H1 (cell line): ENCODE data around the gene FAM168B. TPM values are rescaled to one million over a fixed set of nuclear protein-coding genes. Genes with fewer than 3 reads are reported as not detected.

ENCODE experiments used
- CTCF ChIA-PET: fragments of 300-600 bp; sonication (Branson Sonifier 250); formaldehyde crosslinking; loops from one replicate; lab custom pipeline; 2021; ENCODE audit not compliant: partially characterized antibody; lab: Charles Lee
- POLR2A ChIA-PET: fragments of 300-600 bp; sonication (Branson Sonifier 250); formaldehyde crosslinking; loops from one replicate; lab custom pipeline; 2021; ENCODE audit warnings: inconsistent platforms; ENCODE audit not compliant: partially characterized antibody; lab: Charles Lee
- DNase-seq, 2 experiments: peaks; one replicate each; pipeline versions ENCODE4 v3.0.0 to v3.0.0-alpha.2; 2010 to 2022; ENCODE audit warnings: low spot score in 2 of 2, low read depth in 1 of 2, mixed read lengths in 1 of 2
- FAIRE-seq: peaks from 2 replicates; lab custom pipeline; 2011; peaks lifted over from hg19 to GRCh38; lab: Jason Lieb, UNC
- H2AFZ ChIP-seq: 2 replicates; pipeline ENCODE4 v1.8.1; 2012; ENCODE audit warnings: low read length, inconsistent platforms
- H2AK5ac ChIP-seq: 2 replicates; pipeline ENCODE4 v1.6.1; 2013; ENCODE audit warnings: low read depth, low read length
- H2BK120ac ChIP-seq: replicated peaks from 2 replicates; pipeline ENCODE3; 2013; ENCODE audit warnings: low read depth, low read length, inconsistent platforms
- H2BK12ac ChIP-seq: 2 replicates; pipeline ENCODE4 v1.6.1; 2013; ENCODE audit warnings: low read depth, low read length
- H2BK15ac ChIP-seq: 2 replicates; pipeline ENCODE4 v1.6.1; 2013; ENCODE audit warnings: low read length
- H2BK20ac ChIP-seq: 2 replicates; pipeline ENCODE4 v1.6.1; 2013; ENCODE audit warnings: low read length
- H2BK5ac ChIP-seq: 2 replicates; pipeline ENCODE4 v1.6.1; 2013; ENCODE audit warnings: low read depth, low read length
- H3K14ac ChIP-seq: 2 replicates; pipeline ENCODE4 v1.6.1; 2013; ENCODE audit warnings: inconsistent platforms; ENCODE audit not compliant: insufficient read length
- H3K18ac ChIP-seq: 2 replicates; pipeline ENCODE4 v1.6.1; 2013; ENCODE audit warnings: low read length; ENCODE audit errors: extremely low read depth
- H3K23ac ChIP-seq: 2 replicates; pipeline ENCODE4 v1.6.1; 2013; ENCODE audit warnings: inconsistent platforms; ENCODE audit not compliant: insufficient read length
- H3K23me2 ChIP-seq: 2 replicates; pipeline ENCODE4 v1.6.1; 2013; ENCODE audit warnings: low read depth, low read length
- H3K27ac ChIP-seq: 2 replicates; pipeline ENCODE4 v1.6.1; 2011; ENCODE audit warnings: low read depth, low read length, inconsistent platforms
- H3K27me3 ChIP-seq, 4 experiments: replicated peaks in 1 of 4; 1 replicate in 1 of 4; 2 replicates in 3 of 4; pipeline versions ENCODE4 v1.6.1 to v1.8.1; 2011 to 2013; ENCODE audit warnings: low read length in 3 of 4, mild to moderate bottlenecking in 3 of 4, inconsistent platforms in 2 of 4, mixed read lengths in 2 of 4, moderate library complexity in 1 of 4; ENCODE audit not compliant: control insufficient read depth in 3 of 4, insufficient read depth in 3 of 4; ENCODE audit errors: extremely low read depth in 1 of 4
- H3K36me3 ChIP-seq, 4 experiments: 2 replicates each; pipeline versions ENCODE4 v1.6.1 to v1.8.1; 2011 to 2013; ENCODE audit warnings: mild to moderate bottlenecking in 4 of 4, low read length in 3 of 4, moderate library complexity in 2 of 4, control low read depth in 1 of 4, inconsistent platforms in 1 of 4; ENCODE audit not compliant: insufficient read depth in 4 of 4, control insufficient read depth in 2 of 4
- H3K4ac ChIP-seq: replicated peaks from 2 replicates; pipeline ENCODE3; 2013; ENCODE audit warnings: low read length, low read depth, mixed read lengths, inconsistent platforms; ENCODE audit not compliant: insufficient read length
- H3K4me1 ChIP-seq, 4 experiments: replicated peaks in 1 of 4; 1 replicate in 1 of 4; 2 replicates in 3 of 4; pipeline versions ENCODE4 v1.6.1 to v1.8.1; 2011 to 2013; ENCODE audit warnings: low read length in 3 of 4, inconsistent platforms in 2 of 4, mixed read lengths in 1 of 4; ENCODE audit not compliant: insufficient read depth in 4 of 4, control insufficient read depth in 3 of 4
- H3K4me2 ChIP-seq, 2 experiments: 2 replicates each; pipeline versions ENCODE4 v1.6.1 to v1.8.1; 2011 to 2013; ENCODE audit warnings: low read depth in 2 of 2, low read length in 2 of 2, control low read depth in 1 of 2, inconsistent platforms in 1 of 2, mild to moderate bottlenecking in 1 of 2; ENCODE audit not compliant: insufficient read depth in 1 of 2
- H3K4me3 ChIP-seq, 4 experiments: fragments of 200-600, 300-600 bp in 1 of 4; sonication (generic), shearing (Covaris generic), sonication (Bioruptor Twin) in 1 of 4; 2 replicates each; pipeline versions ENCODE4 v1.5.1 to v1.8.1; 2011 to 2016; ENCODE audit warnings: low read length in 4 of 4, low read depth in 3 of 4, control low read depth in 2 of 4, inconsistent platforms in 2 of 4, mild to moderate bottlenecking in 2 of 4, mixed read lengths in 1 of 4, moderate library complexity in 1 of 4; ENCODE audit not compliant: insufficient read depth in 2 of 4; ENCODE audit errors: extremely low read depth in 1 of 4
- H3K56ac ChIP-seq: replicated peaks from 2 replicates; pipeline ENCODE3; 2013; ENCODE audit warnings: low read depth, mild to moderate bottlenecking, mixed read lengths, low read length, inconsistent platforms; ENCODE audit not compliant: insufficient read length
- H3K79me1 ChIP-seq: 2 replicates; pipeline ENCODE4 v1.6.1; 2013; ENCODE audit warnings: low read depth, low read length, control low read depth
- H3K79me2 ChIP-seq, 2 experiments: 2 replicates each; pipeline versions ENCODE4 v1.6.1 to v1.8.1; 2012 to 2013; ENCODE audit warnings: low read length in 2 of 2, mild to moderate bottlenecking in 2 of 2, inconsistent platforms in 1 of 2; ENCODE audit not compliant: insufficient read depth in 2 of 2, control insufficient read depth in 1 of 2
- H3K9ac ChIP-seq, 4 experiments: replicated peaks in 1 of 4; 1 replicate in 1 of 4; 2 replicates in 3 of 4; pipeline versions ENCODE4 v1.6.1 to v1.8.1; 2011 to 2013; ENCODE audit warnings: low read depth in 3 of 4, low read length in 3 of 4, control low read depth in 2 of 4, mild to moderate bottlenecking in 2 of 4, moderate library complexity in 2 of 4, inconsistent platforms in 1 of 4; ENCODE audit errors: extremely low read depth in 1 of 4
- H3K9me3 ChIP-seq, 2 experiments: 2 replicates each; pipeline versions ENCODE4 v1.6.1 to v1.8.1; 2012 to 2013; ENCODE audit warnings: mild to moderate bottlenecking in 2 of 2, moderate library complexity in 2 of 2, control low read depth in 1 of 2, inconsistent platforms in 1 of 2, low read depth in 1 of 2, low read length in 1 of 2, mixed read lengths in 1 of 2; ENCODE audit not compliant: insufficient read depth in 2 of 2
- H4K20me1 ChIP-seq, 2 experiments: replicated peaks in 1 of 2; 2 replicates each; pipeline versions ENCODE3 to v1.8.1; 2011 to 2013; ENCODE audit warnings: inconsistent platforms in 2 of 2, low read length in 2 of 2, mild to moderate bottlenecking in 1 of 2; ENCODE audit not compliant: insufficient read depth in 2 of 2, control insufficient read depth in 1 of 2
- H4K5ac ChIP-seq: 2 replicates; pipeline ENCODE4 v1.6.1; 2013; ENCODE audit warnings: low read length, low read depth, mixed read lengths, inconsistent platforms; ENCODE audit not compliant: insufficient read length
- H4K8ac ChIP-seq: 2 replicates; pipeline ENCODE4 v1.8.0; 2013; ENCODE audit warnings: mild to moderate bottlenecking, moderate library complexity, low read length, inconsistent platforms; ENCODE audit not compliant: insufficient read depth; ENCODE audit errors: extremely low read depth
- H4K91ac ChIP-seq: replicated peaks from 2 replicates; pipeline ENCODE3; 2013; ENCODE audit warnings: low read length, mixed read lengths, inconsistent platforms; ENCODE audit not compliant: insufficient read length
- EZH2 ChIP-seq: fragments of 200-600 bp; sonication (generic); IDR thresholded peaks from 2 replicates; pipeline ENCODE4 v1.7.1; 2012; ENCODE audit warnings: low read depth, mild to moderate bottlenecking, moderate library complexity, low read length, inconsistent platforms; ENCODE audit not compliant: severe bottlenecking
- FOSL1 ChIP-seq: IDR thresholded peaks from 2 replicates; pipeline ENCODE4 v1.6.1; 2011; ENCODE audit warnings: mild to moderate bottlenecking, low read depth, low read length, moderate library complexity; ENCODE audit not compliant: insufficient read depth
- JUN ChIP-seq: IDR thresholded peaks from 2 replicates; pipeline ENCODE4 v1.6.1; 2011; ENCODE audit warnings: low read depth, mild to moderate bottlenecking, improper control_type of control experiment, low read length
- NRF1 ChIP-seq: IDR thresholded peaks from 2 replicates; pipeline ENCODE4 v1.6.1; 2011; ENCODE audit warnings: mild to moderate bottlenecking, low read depth, low read length, improper control_type of control experiment
- POLR2AphosphoS5 ChIP-seq: IDR thresholded peaks from 2 replicates; pipeline ENCODE4 v1.6.1; 2011; ENCODE audit warnings: low read depth, low read length
- RAD21 ChIP-seq, 2 experiments: IDR thresholded peaks in 1 of 2; conservative IDR thresholded peaks in 1 of 2; 2 replicates each; pipeline ENCODE4 v1.6.1; 2011; ENCODE audit warnings: low read depth in 2 of 2, low read length in 2 of 2, improper control_type of control experiment in 1 of 2, inconsistent platforms in 1 of 2, mild to moderate bottlenecking in 1 of 2, moderate library complexity in 1 of 2
- SIRT6 ChIP-seq: IDR thresholded peaks from one replicate; pipeline ENCODE4 v1.7.1; 2012; ENCODE audit warnings: low read length, inconsistent platforms
- TEAD4 ChIP-seq: IDR thresholded peaks from 2 replicates; pipeline ENCODE4 v1.6.1; 2012; ENCODE audit warnings: low read depth, low read length, inconsistent platforms, mixed read lengths
- WGBS, 2 experiments: shearing (Covaris generic) in 1 of 2; methylation state at CpG; one replicate each; pipeline versions ENCODE4 v1.1.6 to v1.1.7; 2013 to 2015; ENCODE audit warnings: low lambda C conversion rate in 2 of 2, mixed read lengths in 2 of 2, inconsistent platforms in 1 of 2, low coverage in 1 of 2, missing lambda C conversion rate in 1 of 2; ENCODE audit not compliant: insufficient replicate concordance in 2 of 2, insufficient coverage in 1 of 2, insufficient read length in 1 of 2; ENCODE audit errors: extremely low coverage in 1 of 2, missing lambda C conversion rate in 1 of 2; 5-methylcytosine and 5-hydroxymethylcytosine counted together
- polyA plus RNA-seq, 7 experiments: library from polyadenylated mRNA; depleted of rRNA in 3 of 7; stranded (reverse) in 5 of 7; unstranded in 2 of 7; fragments of >200 nt in 5 of 7; fragments of 200-250 nt in 2 of 7; gene quantifications; 1 replicate in 5 of 7; 2 replicates in 1 of 7; 4 replicates in 1 of 7; pipeline versions ENCODE4 v1.2.1 to v1.2.3, GENCODE V29; 2011 to 2013; ENCODE audit warnings: missing spikeins in 2 of 7, mixed read lengths in 2 of 7
- total RNA-seq: library from RNA; stranded (reverse); fragmentation: NEBNext Ultra II Directional; extraction: Animal tissue kit (Norgen Biotek cat#: 25700); gene quantifications from 2 replicates; pipeline ENCODE4 v1.2.1, GENCODE V29; 2021
- TF ChIP-seq, protein P1 (sequence below), 3 experiments: IDR thresholded peaks; 1 replicate in 2 of 3; 2 replicates in 1 of 3; pipeline versions ENCODE4 v1.5.1 to v1.6.1; 2011; ENCODE audit warnings: low read length in 3 of 3, mild to moderate bottlenecking in 3 of 3, inconsistent platforms in 2 of 3, low read depth in 1 of 3, moderate library complexity in 1 of 3; ENCODE audit not compliant: insufficient read depth in 1 of 3; ENCODE audit errors: control extremely low read depth in 1 of 3

The FAM168B gene
- total and polyA plus RNA-seq, 2 of the 8 experiments (the other 6 are each of a cell fraction or from before 2014, with no cell fraction given) = 61.9 to 123 TPM

DNA sequence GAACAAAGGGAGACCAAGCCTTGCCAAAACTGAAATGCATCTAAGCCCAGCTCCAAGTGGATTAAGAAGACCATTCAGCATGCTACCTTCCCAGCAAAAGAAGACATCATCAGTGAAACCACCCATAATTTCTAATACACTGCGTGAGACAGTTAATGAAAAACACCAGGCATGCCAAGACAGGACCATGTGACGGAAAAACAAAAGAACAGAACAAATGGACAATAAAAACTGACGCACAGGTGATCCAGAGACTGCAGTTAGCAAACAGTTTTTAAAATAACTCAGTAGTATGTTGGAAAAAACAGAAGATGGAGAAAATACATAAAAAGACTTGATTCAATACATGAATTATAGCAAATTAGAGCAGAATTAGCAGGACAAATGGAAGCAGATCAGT, 15.3 kb downstream of the FAM168B start:
- peaks cover 0 to 13% (median 6%) of the 10 kb centered on the region in 4 experiments; a peak in 4 of 7 replicates for H3K4me1 ChIP-seq
- H2BK15ac ChIP-seq = no peak overlapping the region
- H4K91ac ChIP-seq = no peak overlapping the region
- 94% methylated on average over 3 of the region's 3 CpGs; no CpG with 5 or more reads in 1 of the 2 experiments for WGBS, 2 experiments
- no peak overlapping the region for H2AK5ac ChIP-seq
- no peak overlapping the region for H3K14ac ChIP-seq
- no peak for FAIRE-seq
- H3K4me2 ChIP-seq = no peak overlapping the region
- no peak for TF ChIP-seq NRF1
- no peak for TF ChIP-seq POLR2AphosphoS5
- TF ChIP-seq, protein P1, sequence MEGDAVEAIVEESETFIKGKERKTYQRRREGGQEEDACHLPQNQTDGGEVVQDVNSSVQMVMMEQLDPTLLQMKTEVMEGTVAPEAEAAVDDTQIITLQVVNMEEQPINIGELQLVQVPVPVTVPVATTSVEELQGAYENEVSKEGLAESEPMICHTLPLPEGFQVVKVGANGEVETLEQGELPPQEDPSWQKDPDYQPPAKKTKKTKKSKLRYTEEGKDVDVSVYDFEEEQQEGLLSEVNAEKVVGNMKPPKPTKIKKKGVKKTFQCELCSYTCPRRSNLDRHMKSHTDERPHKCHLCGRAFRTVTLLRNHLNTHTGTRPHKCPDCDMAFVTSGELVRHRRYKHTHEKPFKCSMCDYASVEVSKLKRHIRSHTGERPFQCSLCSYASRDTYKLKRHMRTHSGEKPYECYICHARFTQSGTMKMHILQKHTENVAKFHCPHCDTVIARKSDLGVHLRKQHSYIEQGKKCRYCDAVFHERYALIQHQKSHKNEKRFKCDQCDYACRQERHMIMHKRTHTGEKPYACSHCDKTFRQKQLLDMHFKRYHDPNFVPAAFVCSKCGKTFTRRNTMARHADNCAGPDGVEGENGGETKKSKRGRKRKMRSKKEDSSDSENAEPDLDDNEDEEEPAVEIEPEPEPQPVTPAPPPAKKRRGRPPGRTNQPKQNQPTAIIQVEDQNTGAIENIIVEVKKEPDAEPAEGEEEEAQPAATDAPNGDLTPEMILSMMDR (IDR thresholded peaks at IDR 0.05; ENCODE audit: control extremely low read depth in 1 of 3, insufficient read depth in 1 of 3, low read depth in 1 of 3, low read length in 3 of 3) = no peak
- no peak for TF ChIP-seq TEAD4
- no peak for TF ChIP-seq SIRT6
- TF ChIP-seq EZH2 = no peak
- no peak for TF ChIP-seq FOSL1
- no peak for TF ChIP-seq JUN
- TF ChIP-seq RAD21 (IDR thresholded peaks at IDR 0.05 in 1 of 2, conservative IDR thresholded peaks at IDR 0.05 in 1 of 2; ENCODE audit: low read depth in 2 of 2, low read length in 2 of 2) = no peak
- H2BK20ac ChIP-seq = no peak overlapping the region
- no peaks in the 10 kb centered on the region for H3K9me3 ChIP-seq
- H3K9ac ChIP-seq = no peak overlapping the region
- no peak overlapping the region for H3K18ac ChIP-seq
- no peak for DNase-seq
- ChIA-PET POLR2A (interaction anchor here (1.0 to 1.6 kb wide), 3 partner anchors 9 to 16 kb away, joined by 3 to 5 read pairs (median 4); no protein-coding TSS in a partner anchor), CTCF (interaction anchor here (1.3 to 1.7 kb wide), 2 partner anchors 12 to 40 kb away, joined by 3 read pairs; no protein-coding TSS in a partner anchor)
- no peak overlapping the region for H4K8ac ChIP-seq
- no peak overlapping the region for H3K4me3 ChIP-seq
- no peak overlapping the region for H2BK5ac ChIP-seq
- no peak overlapping the region for H3K27ac ChIP-seq
- 0 out of 2 replicates have a peak, but pooled peaks cover 2% of the 10 kb centered on the region for H3K23me2 ChIP-seq
- H3K4ac ChIP-seq = no peak overlapping the region
- H4K5ac ChIP-seq = no peak overlapping the region
- H3K79me1 ChIP-seq = peaks cover 20% of the 10 kb centered on the region
- H3K36me3 ChIP-seq = peaks cover 16 to 72% (median 43%) of the 10 kb centered on the region in 4 experiments; a peak in 7 of 8 replicates
- H2BK120ac ChIP-seq = no peak overlapping the region
- no peaks in the 10 kb centered on the region for H3K27me3 ChIP-seq
- H2AFZ ChIP-seq = no peak overlapping the region
- no peak overlapping the region for H3K56ac ChIP-seq
- H4K20me1 ChIP-seq = peaks cover 22 to 25% of the 10 kb centered on the region in 2 experiments
- H2BK12ac ChIP-seq = no peak overlapping the region
- H3K79me2 ChIP-seq = peaks cover 17 to 90% of the 10 kb centered on the region in 2 experiments
- no peak overlapping the region for H3K23ac ChIP-seq
